Activated naive CD8-positive, alpha-beta T cell treated with anti-CD3 and anti-CD28 coated beads, Interleukin-2, amount 50 U/mL, for 16 hours (primary cell): Measurements from ENCODE around the gene NOXO1.
A peak's percentile ranks its signal among the peaks of the same experiment; 100 is the strongest.
"Not testable (repeated sequence)": the region's sequence is repeated elsewhere in the genome, so short reads cannot be mapped to it uniquely, and the experiment has no call there.

Experiments
- DNase-seq: peaks from one replicate; pipeline ENCODE4 v3.0.0-alpha.2; 2020; ENCODE audit warnings: low read depth, low spot score

The NOXO1 gene

GRCh38 chr16:1981398-1981836 lies at the start of gene NOXO1:
Gene NOXO1 (minus strand): TSS chr16:1981469. CDS start chr16:1981179, 290 bp downstream.
- DNase-seq: no peak

GRCh38 chr16:2030036-2030435 lies 48.8 kb upstream of the NOXO1 start:
- DNase-seq: no peak

GRCh38 chr16:2029350-2029749 lies 48.1 kb upstream of the NOXO1 start:
- no peak for DNase-seq

- no peak for DNase-seq
Observed at GRCh38 chr16:2028620-2029220, 47.5 kb upstream of the NOXO1 start.

- no peak for DNase-seq
Observed at GRCh38 chr16:2028146-2028545, 46.9 kb upstream of the NOXO1 start.

GRCh38 chr16:2027024-2028010 lies 46.0 kb upstream of the NOXO1 start:
- DNase-seq: no peak

- DNase-seq: no peak
Observed at GRCh38 chr16:2026461-2027023, 45.3 kb upstream of the NOXO1 start, which contains the start of gene NHERF2. Gene NHERF2 (plus strand): TSS chr16:2026902. CDS start chr16:2027006, 104 bp downstream.

GRCh38 chr16:2025878-2026460 lies 44.7 kb upstream of the NOXO1 start:
- no peak for DNase-seq

GRCh38 chr16:2025251-2025650 lies 44.0 kb upstream of the NOXO1 start:
- DNase-seq: no peak

- no peak for DNase-seq
Observed at GRCh38 chr16:2024032-2024420, 42.8 kb upstream of the NOXO1 start.

GRCh38 chr16:2023092-2024031 lies 42.1 kb upstream of the NOXO1 start:
- peak; percentile 92 for DNase-seq

- no peak for DNase-seq
Observed at GRCh38 chr16:2022723-2023091, 41.4 kb upstream of the NOXO1 start.

- DNase-seq: no peak
Observed at GRCh38 chr16:2019921-2020831, 38.9 kb upstream of the NOXO1 start.

GRCh38 chr16:2019518-2019920 lies 38.2 kb upstream of the NOXO1 start, which contains the start of gene NPW:
Gene NPW (plus strand): TSS chr16:2019785.
- DNase-seq: peak; percentile 29

- no peak for DNase-seq
Observed at GRCh38 chr16:2016407-2016922, 35.2 kb upstream of the NOXO1 start.

- DNase-seq: no peak
Observed at GRCh38 chr16:2015947-2016208, 34.6 kb upstream of the NOXO1 start.

- no peak for DNase-seq
Observed at GRCh38 chr16:2015117-2015946, 34.1 kb upstream of the NOXO1 start.

- DNase-seq: no peak
Observed at GRCh38 chr16:2013527-2013926, 32.3 kb upstream of the NOXO1 start.

GRCh38 chr16:2011726-2012125 lies 30.5 kb upstream of the NOXO1 start:
- not testable (repeated sequence) for DNase-seq
